ENCODE measurements around the gene ELK4. TPM values are rescaled to one million over a fixed set of nuclear protein-coding genes. Genes with fewer than 3 reads are reported as not detected.

ELK4 gene
- total and polyA plus RNA-seq, 2 of the 8 experiments (the other 6 are each of a cell fraction or from before 2014, with no cell fraction given): 2.9 to 26.3 TPM

DNA sequence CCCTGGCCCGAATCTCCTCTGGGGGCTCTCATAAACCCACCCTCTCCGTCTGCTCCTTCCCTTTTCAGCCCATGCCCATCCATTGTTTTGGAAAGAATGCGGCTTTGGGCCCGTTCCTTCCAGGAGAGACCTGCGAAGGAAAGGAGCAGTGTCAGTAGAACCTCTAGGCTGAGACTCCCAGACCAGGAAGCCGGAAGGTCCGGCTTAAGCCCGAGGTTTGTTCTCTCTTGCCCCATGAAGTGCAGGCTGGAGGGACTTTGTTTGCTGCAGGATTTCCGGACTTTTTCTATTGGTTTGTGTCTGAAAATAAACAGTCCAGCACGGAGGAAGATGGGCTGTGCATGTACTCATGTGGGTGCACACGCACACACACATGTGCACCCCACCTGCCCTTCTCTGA is 49.8 kb downstream of the ELK4 start (continued):
- TF ChIP-seq EGR1 (IDR thresholded peaks at IDR 0.05; ENCODE audit: borderline replicate concordance, low read depth, low read length): no peak
- no peak for TF ChIP-seq EZH2 (IDR thresholded peaks at IDR 0.05; ENCODE audit: low read depth, low read length, severe bottlenecking)
- no peak for TF ChIP-seq RXRA (IDR thresholded peaks at IDR 0.05; ENCODE audit: insufficient read depth, low read depth, low read length)
- no peak for TF ChIP-seq RAD21 (IDR thresholded peaks at IDR 0.05 in 1 of 2, conservative IDR thresholded peaks at IDR 0.05 in 1 of 2; ENCODE audit: low read depth in 2 of 2, low read length in 2 of 2)
